ENCODE measurements around the gene DNAJC15. TPM values are rescaled to one million over a fixed set of nuclear protein-coding genes. Genes with fewer than 3 reads are reported as not detected.
A peak's percentile ranks its signal among the peaks of the same experiment; 100 is the strongest.
"Not testable (repeated sequence)": the region's sequence is repeated elsewhere in the genome, so short reads cannot be mapped to it uniquely, and the experiment has no call there.

DNAJC15 gene
- total RNA-seq, 1 donor from 2014 or later, result 17.1 TPM

DNA sequence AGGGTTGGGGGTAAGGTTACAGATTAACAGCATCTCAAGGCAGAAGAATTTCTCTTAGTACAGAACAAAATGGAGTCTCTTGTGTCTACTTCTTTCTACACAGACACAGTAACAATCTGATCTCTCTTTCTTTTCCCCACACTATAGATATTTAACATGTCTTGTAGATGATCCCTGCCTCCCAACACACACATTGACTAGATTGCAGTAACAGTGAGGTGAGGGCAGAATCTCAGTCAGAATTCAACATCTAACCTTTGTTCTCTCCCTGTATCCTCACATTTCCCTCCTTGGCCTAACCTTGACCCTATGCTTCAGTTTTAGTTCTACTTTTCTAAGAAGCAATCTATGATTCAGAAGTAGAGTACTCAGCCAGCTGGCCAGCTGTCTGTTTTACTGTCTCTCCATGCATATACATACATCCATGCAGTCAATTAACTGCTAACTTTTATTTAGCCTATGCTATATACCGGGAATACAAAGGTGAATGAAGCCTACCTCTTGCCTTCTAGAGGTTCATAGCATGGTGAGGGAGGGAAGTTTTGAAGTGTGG, 18.1 kb downstream of the DNAJC15 start:
- no peak for DNase-seq
- H3K27me3 Mint-ChIP-seq (ENCODE audit: unreplicated experiment), result peaks cover 2% of the 10 kb centered on the region
- H3K4me3 Mint-ChIP-seq (ENCODE audit: unreplicated experiment), result no peak overlapping the region
- TF ChIP-seq, protein P1, sequence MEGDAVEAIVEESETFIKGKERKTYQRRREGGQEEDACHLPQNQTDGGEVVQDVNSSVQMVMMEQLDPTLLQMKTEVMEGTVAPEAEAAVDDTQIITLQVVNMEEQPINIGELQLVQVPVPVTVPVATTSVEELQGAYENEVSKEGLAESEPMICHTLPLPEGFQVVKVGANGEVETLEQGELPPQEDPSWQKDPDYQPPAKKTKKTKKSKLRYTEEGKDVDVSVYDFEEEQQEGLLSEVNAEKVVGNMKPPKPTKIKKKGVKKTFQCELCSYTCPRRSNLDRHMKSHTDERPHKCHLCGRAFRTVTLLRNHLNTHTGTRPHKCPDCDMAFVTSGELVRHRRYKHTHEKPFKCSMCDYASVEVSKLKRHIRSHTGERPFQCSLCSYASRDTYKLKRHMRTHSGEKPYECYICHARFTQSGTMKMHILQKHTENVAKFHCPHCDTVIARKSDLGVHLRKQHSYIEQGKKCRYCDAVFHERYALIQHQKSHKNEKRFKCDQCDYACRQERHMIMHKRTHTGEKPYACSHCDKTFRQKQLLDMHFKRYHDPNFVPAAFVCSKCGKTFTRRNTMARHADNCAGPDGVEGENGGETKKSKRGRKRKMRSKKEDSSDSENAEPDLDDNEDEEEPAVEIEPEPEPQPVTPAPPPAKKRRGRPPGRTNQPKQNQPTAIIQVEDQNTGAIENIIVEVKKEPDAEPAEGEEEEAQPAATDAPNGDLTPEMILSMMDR (IDR thresholded peaks at IDR 0.05; ENCODE audit: partially characterized antibody, unreplicated experiment), result no peak
- H3K4me1 Mint-ChIP-seq (ENCODE audit: low read depth, unreplicated experiment), result peaks cover 22% of the 10 kb centered on the region
- peaks cover 1% of the 10 kb centered on the region for H3K9me3 Mint-ChIP-seq (ENCODE audit: unreplicated experiment)
- peak overlapping the region; percentile 5 for H3K27ac Mint-ChIP-seq (ENCODE audit: unreplicated experiment)
- H3K36me3 Mint-ChIP-seq (ENCODE audit: unreplicated experiment), result no peaks in the 10 kb centered on the region

DNA sequence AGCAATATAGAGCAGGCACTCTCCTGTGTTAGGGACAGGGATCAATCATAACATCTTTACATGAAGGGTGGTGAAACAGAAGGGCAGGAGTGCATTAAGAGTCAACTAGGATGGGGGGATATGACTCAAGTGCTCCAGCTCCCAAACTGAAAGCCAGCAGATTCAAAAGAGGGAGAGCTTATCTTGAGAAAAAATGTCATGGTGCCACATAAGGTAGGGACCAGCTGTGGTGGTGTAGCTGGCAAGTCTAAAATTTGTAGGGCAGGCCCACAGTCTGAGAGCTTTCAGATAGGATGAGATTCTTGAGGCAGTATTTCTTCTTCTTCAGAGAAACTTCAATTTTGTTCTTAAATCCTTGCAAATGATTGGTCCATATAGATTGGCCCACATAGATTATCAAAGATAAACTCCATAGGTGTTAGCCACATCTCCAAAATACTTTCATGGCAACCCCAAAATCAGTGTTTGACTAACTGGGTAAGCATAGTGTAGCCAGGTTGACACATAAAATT, 19.1 kb downstream of the DNAJC15 start:
- Mint-ChIP-seq H3K36me3 (ENCODE audit: unreplicated experiment) (no peaks in the 10 kb centered on the region), H3K9me3 (ENCODE audit: unreplicated experiment) (no peaks in the 10 kb centered on the region), H3K4me1 (ENCODE audit: low read depth, unreplicated experiment) (peaks cover 22% of the 10 kb centered on the region), H3K27me3 (ENCODE audit: unreplicated experiment) (no peaks in the 10 kb centered on the region), H3K27ac (ENCODE audit: unreplicated experiment) (no peak overlapping the region), H3K4me3 (ENCODE audit: unreplicated experiment) (no peak overlapping the region)
- DNase-seq, result no peak
- TF ChIP-seq, protein P1 (IDR thresholded peaks at IDR 0.05; ENCODE audit: partially characterized antibody, unreplicated experiment), result no peak

DNA sequence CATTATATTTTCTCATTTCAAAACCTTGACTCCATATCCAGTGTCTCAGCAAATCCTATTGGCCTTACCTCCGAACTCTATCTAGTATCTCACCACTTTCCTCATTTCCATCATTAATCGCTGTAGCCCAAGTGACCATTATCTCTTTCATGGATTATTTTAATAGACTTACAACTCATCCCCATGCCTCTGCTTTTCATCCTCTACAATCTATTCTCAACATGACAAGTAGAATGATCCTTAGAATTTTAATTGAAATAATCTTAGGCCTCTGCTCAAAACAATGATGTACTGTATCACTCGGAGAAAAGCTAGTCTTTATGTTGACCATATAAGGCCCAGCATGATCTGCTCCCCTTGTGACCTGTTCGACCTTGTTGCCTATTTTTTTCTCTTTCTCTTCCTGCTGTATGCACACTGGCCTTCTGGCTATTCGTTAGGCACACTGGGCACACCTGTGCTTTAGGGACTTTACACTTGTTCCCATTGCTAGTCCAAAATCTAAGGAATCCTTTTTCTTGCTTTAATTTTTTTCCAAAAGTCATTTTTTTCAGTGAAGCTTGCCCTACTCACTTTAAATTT, 21.4 kb downstream of the DNAJC15 start:
- Mint-ChIP-seq H3K27ac (ENCODE audit: unreplicated experiment) (peak overlapping the region; percentile 36), H3K36me3 (ENCODE audit: unreplicated experiment) (no peaks in the 10 kb centered on the region), H3K9me3 (ENCODE audit: unreplicated experiment) (no peaks in the 10 kb centered on the region), H3K4me1 (ENCODE audit: low read depth, unreplicated experiment) (peaks cover 22% of the 10 kb centered on the region), H3K4me3 (ENCODE audit: unreplicated experiment) (no peak overlapping the region), H3K27me3 (ENCODE audit: unreplicated experiment) (no peaks in the 10 kb centered on the region)
- TF ChIP-seq, protein P1 (IDR thresholded peaks at IDR 0.05; ENCODE audit: partially characterized antibody, unreplicated experiment), result no peak
- no peak for DNase-seq

DNA sequence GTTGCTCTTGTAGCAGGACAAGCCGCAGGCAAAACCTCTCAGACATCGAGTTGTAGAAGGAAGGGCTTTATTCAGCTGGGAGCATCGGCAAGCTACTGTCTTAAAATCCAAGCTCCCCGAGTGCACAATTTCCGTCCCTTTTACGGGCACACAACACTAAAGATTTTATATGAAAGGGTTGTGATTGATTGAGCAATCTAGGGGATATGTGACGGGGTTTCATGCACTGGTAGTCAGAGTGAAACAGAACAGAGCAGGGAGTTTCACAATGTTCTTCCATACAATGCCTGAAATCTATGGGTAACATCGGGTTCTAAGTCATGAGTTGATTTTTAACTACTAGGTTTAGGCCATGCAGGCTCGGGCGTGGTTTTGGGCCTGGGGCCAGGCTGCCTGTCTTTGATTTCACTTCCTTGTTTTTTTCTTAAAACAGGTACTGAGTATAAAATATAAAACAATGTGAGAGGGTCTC, 22.0 kb downstream of the DNAJC15 start:
- H3K27ac Mint-ChIP-seq (ENCODE audit: unreplicated experiment); H3K9me3 Mint-ChIP-seq (ENCODE audit: unreplicated experiment); H3K27me3 Mint-ChIP-seq (ENCODE audit: unreplicated experiment); H3K4me3 Mint-ChIP-seq (ENCODE audit: unreplicated experiment); DNase-seq; H3K36me3 Mint-ChIP-seq (ENCODE audit: unreplicated experiment): not testable (repeated sequence)
- peaks cover 22% of the 10 kb centered on the region for H3K4me1 Mint-ChIP-seq (ENCODE audit: low read depth, unreplicated experiment)

DNA sequence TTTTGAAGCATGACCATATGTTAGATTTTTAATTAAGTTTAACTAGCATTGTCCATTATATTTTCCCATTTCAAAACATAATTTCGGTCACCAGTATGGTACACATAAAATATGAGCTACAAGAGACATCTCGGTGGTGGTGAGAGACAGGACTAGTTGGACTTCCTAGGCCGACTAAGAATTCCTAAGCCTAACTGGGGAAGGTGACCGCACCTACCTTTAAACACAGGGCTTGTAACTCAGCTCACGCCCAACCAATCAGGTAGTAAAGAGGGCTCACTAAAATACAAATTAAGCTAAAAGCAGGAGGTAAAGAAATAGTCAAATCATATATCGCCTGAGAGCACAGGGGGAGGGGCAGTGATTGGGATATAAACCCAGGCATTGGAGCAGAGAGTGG, 22.9 kb downstream of the DNAJC15 start:
- H3K9me3 Mint-ChIP-seq (ENCODE audit: unreplicated experiment), result no peaks in the 10 kb centered on the region
- DNase-seq, result no peak
- H3K27me3 Mint-ChIP-seq (ENCODE audit: unreplicated experiment), result no peaks in the 10 kb centered on the region
- TF ChIP-seq, protein P1 (IDR thresholded peaks at IDR 0.05; ENCODE audit: partially characterized antibody, unreplicated experiment), result no peak
- H3K36me3 Mint-ChIP-seq (ENCODE audit: unreplicated experiment), result no peaks in the 10 kb centered on the region
- peaks cover 16% of the 10 kb centered on the region for H3K4me1 Mint-ChIP-seq (ENCODE audit: low read depth, unreplicated experiment)
- no peak overlapping the region for H3K27ac Mint-ChIP-seq (ENCODE audit: unreplicated experiment)
- no peak overlapping the region for H3K4me3 Mint-ChIP-seq (ENCODE audit: unreplicated experiment)

All from glutamatergic neuron (in vitro differentiated cells).